Esophagus squamous epithelium (tissue), 4 donors: ENCODE results near the gene ASGR2.

Experiments used
- CTCF ChIP-seq, 6 experiments: fragments of 450-650 bp in 4 of 6; fragments of 200-600 bp in 2 of 6; sonication (generic) in 2 of 6; IDR thresholded peaks; one replicate each; pipeline ENCODE4 v1.5.1; 2016 to 2019; ENCODE audit warnings: antibody characterized with exemption in 6 of 6, mild to moderate bottlenecking in 4 of 6, moderate library complexity in 4 of 6
- POLR2A ChIP-seq, 4 donors: fragments of 450-650 bp; IDR thresholded peaks; one replicate each; pipeline ENCODE4 v1.6.1; 2017; ENCODE audit warnings: antibody characterized with exemption in 4 of 4, mild to moderate bottlenecking in 4 of 4, moderate library complexity in 3 of 4

DNA sequence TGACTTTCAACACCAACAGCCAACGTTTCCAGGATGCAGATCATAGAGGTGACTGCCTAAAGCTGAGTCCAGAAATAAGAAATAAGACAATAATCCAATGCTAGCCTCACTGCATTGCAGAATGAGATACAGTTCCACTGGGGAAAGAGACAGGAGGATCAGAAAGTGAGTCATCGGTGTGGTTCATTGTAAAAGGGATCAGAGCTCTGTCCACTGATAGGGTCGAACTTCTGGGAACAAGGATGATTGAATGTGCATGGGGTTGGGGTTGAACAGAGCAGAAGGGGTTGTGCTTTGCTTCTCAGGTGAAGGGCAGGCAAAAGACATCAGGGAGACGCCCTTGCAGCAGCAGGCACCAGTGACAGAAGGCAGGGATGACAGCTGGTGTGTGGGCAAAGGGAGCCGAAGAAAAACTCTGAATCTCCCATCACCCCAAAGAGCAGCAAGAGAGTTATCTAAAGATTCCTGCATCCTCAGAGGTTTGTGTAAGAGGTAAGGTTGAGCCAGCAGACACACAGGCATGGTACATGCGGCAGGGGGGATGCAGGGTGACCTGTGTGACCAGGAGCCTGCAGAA, 51.0 kb downstream of the ASGR2 start:
- TF ChIP-seq CTCF (IDR thresholded peaks at IDR 0.05) (no peak), POLR2A (IDR thresholded peaks at IDR 0.05) (no peak)
